GM19238 (cell line): Measurements from ENCODE around the gene ANO7.
A peak's percentile ranks its signal among the peaks of the same experiment; 100 is the strongest.

Experiments
- DNase-seq: peaks from one replicate; pipeline ENCODE4 v3.0.0; 2011; ENCODE audit warnings: low spot score; ENCODE audit not compliant: insufficient read length

The ANO7 gene

GRCh38 chr2:241188361-241189092 is at the start of gene ANO7:
TSS of gene ANO7 (plus strand) at chr2:241188677. CDS start at chr2:241190064, 1,387 bp downstream.
- no peak for DNase-seq

- DNase-seq = no peak
Measured at GRCh38 chr2:241139531-241140444, 48.7 kb upstream of the ANO7 start.

- DNase-seq = no peak
Measured at GRCh38 chr2:241140445-241140840, 48.0 kb upstream of the ANO7 start.

DNA sequence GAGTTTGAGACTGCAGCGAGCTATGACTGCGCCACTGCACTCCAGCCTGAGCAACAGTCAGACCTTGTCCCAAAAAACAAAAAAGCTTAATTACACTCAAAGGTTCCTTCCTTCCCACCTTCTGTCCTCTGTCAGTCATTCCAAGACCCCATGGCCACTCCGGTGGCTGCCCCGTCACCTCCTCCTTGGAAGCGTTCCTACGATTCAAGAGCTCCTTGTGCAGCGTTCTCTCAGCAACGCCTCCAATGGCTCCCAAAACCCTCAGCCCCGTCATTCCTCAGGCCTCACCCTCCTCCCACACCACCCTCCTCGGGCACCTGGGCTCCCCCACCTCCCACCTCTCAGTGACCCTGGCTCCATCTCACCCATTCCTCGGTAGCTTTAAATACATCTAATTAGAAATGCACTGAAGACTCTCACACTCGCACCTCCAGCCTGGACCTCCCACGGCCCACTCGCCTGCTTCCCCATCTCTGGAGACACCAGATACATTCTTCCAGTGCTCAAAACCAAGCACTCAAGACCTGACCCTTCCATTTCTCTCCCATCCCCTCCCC is 47.2 kb upstream of the ANO7 start:
- DNase-seq = no peak

DNA sequence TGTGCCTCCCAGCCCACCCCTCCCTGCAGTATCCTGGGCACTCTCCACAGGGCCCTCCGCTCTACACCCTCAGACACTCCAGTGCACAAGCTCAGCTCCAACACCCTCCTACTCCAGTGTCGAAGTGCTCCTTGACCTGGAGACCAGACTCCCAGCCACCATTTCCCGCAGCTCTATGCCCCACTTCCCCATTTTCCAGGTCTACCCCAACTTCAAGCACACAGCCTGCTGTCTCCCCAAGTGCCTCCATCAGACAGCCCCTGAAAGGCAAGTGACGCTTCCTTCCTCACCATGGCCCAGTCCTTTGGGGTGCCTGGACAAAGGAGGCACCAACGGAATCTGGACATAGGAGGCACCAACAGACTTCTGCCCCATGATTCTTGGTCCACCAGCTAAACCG is 46.4 kb upstream of the ANO7 start:
- no peak for DNase-seq

DNA sequence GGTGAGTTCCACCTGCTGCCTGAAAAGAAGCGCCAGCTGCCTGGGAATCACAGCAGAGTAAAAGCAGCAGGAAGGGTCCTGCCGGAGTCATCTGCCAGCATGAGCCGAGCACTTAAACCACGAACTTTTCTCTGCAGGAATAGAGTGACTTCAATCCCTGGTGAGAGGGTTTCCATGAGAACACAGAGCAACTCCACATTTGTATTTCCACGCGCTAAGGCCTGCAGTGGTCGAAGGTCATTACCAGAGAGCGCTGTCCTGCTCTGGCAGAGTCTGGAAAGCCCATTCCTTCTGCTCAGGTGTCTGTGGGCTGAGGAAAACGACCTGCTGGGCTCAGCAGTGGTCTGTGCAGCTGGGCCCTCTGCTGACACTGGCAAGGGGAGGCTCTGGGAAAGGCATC is 45.9 kb upstream of the ANO7 start:
- DNase-seq = no peak

DNA sequence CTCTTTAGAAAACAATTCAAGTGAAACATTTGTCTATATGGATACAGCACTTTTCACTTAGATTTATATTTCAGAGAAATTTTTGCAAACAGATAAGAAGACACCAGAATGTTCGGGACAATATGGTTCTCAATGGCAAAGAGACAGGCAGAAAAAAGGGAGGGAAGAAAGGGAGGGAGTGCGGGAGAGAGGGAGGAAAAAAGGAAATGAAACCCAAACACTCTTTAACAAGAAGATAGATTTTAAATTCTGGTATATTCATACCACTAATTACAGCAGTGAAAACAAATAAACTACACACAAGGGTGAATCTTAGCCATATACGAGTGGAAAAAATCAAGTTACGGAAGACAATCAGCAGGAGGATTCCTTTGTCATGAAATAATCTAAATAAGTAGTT is 42.2 kb upstream of the ANO7 start:
- no peak for DNase-seq

GRCh38 chr2:241147336-241147735 is 41.1 kb upstream of the ANO7 start:
- DNase-seq = no peak

DNA sequence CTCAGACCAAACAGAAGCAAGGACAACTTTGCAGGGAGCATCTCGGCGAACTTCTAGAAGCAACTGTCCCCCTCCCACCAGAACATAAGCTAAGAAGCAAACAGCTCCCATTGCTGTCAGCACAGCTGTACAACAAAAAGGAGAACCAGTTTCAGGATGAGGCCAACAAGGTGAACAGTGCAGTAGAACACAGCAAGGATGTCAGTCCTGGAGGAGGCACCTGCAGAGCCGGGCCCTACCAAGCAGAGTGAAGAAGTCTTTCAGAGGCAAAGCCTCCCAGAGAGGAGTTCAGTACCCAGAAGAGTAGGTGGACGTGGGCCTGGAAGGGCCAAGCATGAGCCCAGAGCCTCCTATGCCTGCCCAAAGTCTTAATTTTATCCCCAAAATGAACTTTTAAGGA is 40.2 kb upstream of the ANO7 start:
- DNase-seq = no peak

GRCh38 chr2:241148891-241149674 is 39.4 kb upstream of the ANO7 start, which contains the start of gene PASK:
TSS of gene PASK (minus strand) at chr2:241149472. CDS start at chr2:241143032, 6,440 bp downstream.
- peak; percentile 94 for DNase-seq

- no peak for DNase-seq
Measured at GRCh38 chr2:241149675-241149924, 38.9 kb upstream of the ANO7 start.

- peak; percentile 99 for DNase-seq
Measured at GRCh38 chr2:241149925-241150659, 38.4 kb upstream of the ANO7 start, which contains the start of gene PPP1R7. TSS of gene PPP1R7 (plus strand) at chr2:241150467. CDS start at chr2:241150496, 29 bp downstream.

DNA sequence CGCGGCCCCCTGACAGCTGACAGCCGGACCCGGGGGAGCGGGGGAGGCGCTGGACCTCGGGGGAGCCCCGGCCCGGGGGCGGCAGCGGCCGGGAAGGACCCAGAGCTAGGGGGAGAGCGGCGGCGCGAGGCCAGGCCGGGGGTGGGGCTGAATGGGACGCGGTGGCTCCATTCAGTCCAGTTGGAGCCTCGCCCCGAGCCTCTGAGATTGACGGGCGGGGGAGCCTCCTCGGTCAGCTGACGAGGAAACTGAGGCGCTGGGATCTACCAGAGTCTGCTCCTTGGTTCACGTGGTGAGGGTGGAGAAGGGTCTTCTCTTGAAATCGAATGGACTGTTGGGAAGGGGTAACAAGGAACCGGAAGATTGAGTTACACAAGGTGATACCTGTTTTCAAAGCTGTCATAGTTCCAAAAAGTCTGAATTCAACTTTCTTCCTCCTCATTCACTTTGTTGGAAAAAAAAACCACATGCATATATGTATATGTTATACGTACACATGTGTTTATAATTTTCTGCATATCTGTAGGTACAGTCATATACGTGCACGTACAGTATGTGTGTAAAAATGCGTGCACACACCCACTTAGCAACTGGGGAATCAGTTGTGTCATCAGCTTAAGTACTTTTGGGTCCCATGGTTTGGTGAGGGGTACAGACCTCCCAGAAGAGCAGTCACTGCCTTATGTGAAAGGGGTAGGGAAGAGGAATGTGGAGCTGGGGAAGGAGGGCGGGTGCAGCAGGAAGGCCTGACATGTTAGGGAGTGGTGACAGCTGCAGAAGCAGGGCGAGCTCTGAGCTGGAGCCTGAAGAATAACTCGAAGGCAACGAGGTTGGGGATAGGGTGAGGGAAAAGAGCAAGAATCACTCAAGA is 37.6 kb upstream of the ANO7 start:
- no peak for DNase-seq

DNA sequence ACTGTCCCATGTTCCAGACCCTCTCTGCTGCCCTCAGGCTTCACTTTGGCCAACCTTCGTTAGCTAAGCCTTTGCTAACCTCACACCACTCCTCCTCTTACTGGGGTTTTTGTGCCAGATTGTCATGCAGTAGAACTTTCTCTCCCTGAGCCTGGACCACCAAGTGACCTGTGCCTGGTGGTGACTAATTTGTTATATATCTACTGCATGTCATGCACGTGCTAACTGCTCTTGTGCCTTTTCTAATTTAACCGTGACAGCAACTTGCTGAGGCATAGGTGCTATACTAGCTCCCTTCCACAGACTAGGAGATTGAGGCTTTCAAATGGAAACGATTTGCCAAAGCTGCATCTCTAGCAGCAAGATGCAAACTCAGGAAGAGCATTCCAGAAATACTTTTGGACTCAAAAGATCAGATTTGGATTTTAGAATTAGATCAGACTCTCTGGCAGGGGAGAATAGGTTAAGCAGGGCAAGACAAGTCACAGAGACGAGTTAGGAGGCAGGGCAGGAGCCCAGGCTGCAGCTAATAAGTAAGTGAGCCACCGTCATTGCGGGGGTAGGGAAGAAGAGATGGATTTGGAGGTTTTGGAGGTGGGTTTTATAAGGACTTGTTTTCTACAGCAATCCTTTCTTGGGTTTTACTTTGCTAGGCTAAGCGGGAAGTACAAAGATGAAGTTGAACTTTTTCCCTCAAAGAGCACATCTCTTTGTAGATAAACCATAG is 36.4 kb upstream of the ANO7 start:
- no peak for DNase-seq

DNA sequence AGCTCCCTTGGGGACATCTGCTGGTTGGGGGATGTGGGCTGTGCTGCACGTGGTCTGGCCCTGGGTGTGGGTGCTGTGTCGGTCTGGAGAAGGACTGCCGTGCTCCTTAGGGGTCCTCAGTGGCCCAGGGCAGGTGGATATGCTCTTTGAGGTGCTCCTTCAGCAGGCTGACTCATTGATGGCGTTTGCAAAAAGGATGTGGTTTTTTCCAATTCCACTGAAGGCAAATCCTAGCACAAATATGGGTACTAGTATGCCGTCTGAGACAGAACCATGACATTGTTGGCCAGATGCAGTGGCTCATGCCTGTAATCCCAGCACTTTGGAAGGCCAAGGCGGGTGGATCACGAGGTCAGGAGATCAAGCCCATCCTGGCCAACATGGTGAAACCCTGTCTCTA is 34.9 kb upstream of the ANO7 start:
- DNase-seq = no peak

DNA sequence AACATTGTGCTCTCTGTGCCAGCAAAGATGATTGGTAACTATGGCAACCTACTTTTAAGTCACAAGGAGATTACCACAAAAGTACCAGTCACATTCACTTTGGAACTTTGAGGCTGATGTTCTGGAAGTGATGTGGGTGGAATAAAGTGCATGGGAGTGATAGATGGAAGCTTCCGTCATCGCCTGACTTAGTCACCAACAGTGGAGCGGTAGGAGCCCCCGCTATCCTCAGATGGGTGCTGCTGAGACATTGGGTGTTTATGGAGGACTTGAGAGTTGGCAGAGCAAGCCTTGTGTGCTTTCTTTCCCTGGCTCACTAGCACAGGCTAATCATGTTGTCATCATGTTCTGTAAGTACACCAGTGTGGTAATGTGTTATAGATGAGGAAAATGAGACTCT is 33.6 kb upstream of the ANO7 start:
- no peak for DNase-seq

DNA sequence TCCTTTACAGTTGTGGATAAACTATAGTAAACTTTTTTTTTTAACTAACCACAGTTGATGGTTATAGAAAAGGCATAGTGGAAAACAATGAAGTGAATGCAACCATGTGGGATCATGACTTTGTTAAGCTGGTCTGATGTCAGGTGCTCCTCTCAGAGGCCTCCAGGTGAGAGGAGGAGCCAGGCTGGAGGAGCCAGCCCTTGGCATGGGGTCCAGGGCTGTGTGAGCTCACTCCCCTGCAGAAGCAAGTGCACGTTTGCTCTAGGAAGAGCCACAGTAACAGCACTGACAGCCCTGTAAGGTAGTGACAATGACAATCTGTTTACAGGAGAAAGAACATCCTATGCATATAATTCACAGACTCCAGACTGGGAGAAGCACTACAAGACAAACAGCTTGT is 32.5 kb upstream of the ANO7 start:
- no peak for DNase-seq

DNA sequence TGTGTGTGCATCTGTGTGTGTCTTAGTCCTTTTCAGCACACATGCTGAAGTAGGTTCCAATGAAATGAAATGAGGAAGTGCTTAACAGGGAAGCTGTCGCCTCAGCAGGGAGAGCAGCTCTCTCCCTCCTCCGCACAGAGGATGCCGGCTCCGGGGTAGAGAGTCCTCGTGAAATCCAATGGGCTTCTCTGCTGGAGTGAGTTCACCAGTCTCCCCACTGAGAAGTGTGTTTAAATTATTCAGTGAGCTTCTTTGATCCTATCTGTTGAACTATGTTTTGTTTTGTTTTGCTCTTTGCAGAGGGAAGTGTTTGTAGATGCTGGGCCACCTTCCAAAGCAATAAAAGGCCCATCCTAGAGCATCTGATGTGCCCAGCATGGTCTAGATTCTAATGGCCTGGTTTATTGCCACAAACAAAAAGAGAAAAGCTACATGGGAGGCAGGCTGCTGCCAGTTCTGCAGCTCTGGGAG is 31.5 kb upstream of the ANO7 start:
- no peak for DNase-seq
